HepG2 (cell line): ENCODE results near the gene CCDC57. TPM values are rescaled to one million over a fixed set of nuclear protein-coding genes. Genes with fewer than 3 reads are reported as not detected.

Experiments
- ERF ChIP-seq: IDR thresholded peaks from 2 replicates; pipeline ENCODE4 v1.6.1; 2018; ENCODE audit warnings: missing biosample characterization, missing genetic modification reagents
- FOXA1 ChIP-seq, 2 experiments: fragments of 450-650 bp in 1 of 2; sonication (generic) in 1 of 2; formaldehyde crosslinking in 1 of 2; IDR thresholded peaks; 2 replicates each; pipeline versions ENCODE4 v1.4.0 to v1.6.1; 2016 to 2020; ENCODE audit warnings: missing genetic modification reagents in 1 of 2
- HDAC6 ChIP-seq: fragments of 200-600 bp; sonication (generic); IDR thresholded peaks from 2 replicates; pipeline ENCODE4 v1.7.0; 2017; ENCODE audit warnings: mild to moderate bottlenecking, antibody characterized with exemption, low read length, low read depth
- KAT2B ChIP-seq: fragments of 150-350 bp; IDR thresholded peaks from 2 replicates; pipeline ENCODE4 v1.6.1; 2014; ENCODE audit warnings: low read depth, low read length, borderline replicate concordance
- KAT8 ChIP-seq: IDR thresholded peaks from 2 replicates; pipeline ENCODE4 v1.6.1; 2016; ENCODE audit warnings: missing genetic modification reagents, missing compliant biosample characterization
- RBAK ChIP-seq: sonication (generic); formaldehyde crosslinking; IDR thresholded peaks from 2 replicates; pipeline ENCODE4 v1.5.1; 2020; ENCODE audit warnings: mild to moderate bottlenecking, missing genetic modification reagents
- TGIF2 ChIP-seq: IDR thresholded peaks from 2 replicates; pipeline ENCODE4 v1.6.1; 2016; ENCODE audit warnings: control low read depth, missing compliant biosample characterization
- ZBTB37 ChIP-seq: sonication (generic); formaldehyde crosslinking; IDR thresholded peaks from 2 replicates; pipeline ENCODE4 v1.4.0; 2020; ENCODE audit warnings: mild to moderate bottlenecking, missing genetic modification reagents
- ZBTB40 ChIP-seq, 2 experiments: fragments of 450-650 bp in 1 of 2; sonication (generic) in 1 of 2; formaldehyde crosslinking in 1 of 2; IDR thresholded peaks; 2 replicates each; pipeline versions ENCODE4 v1.6.1 to v1.8.0; 2016 to 2022; ENCODE audit warnings: antibody characterized with exemption in 1 of 2, mild to moderate bottlenecking in 1 of 2, missing genetic modification reagents in 1 of 2
- ZFP41 ChIP-seq: sonication (generic); formaldehyde crosslinking; IDR thresholded peaks from 2 replicates; pipeline ENCODE4 v1.4.0; 2020; ENCODE audit warnings: mild to moderate bottlenecking, missing genetic modification reagents, borderline replicate concordance
- ZFY ChIP-seq: sonication (generic); formaldehyde crosslinking; IDR thresholded peaks from 2 replicates; pipeline ENCODE4 v1.4.0; 2020; ENCODE audit warnings: missing genetic modification reagents
- ZNF292 ChIP-seq: sonication (generic); formaldehyde crosslinking; IDR thresholded peaks from 2 replicates; pipeline ENCODE4 v1.8.1; 2022; ENCODE audit warnings: mild to moderate bottlenecking, low read depth, missing genetic modification reagents, borderline replicate concordance
- ZNF329 ChIP-seq: sonication (generic); formaldehyde crosslinking; IDR thresholded peaks from 2 replicates; pipeline ENCODE4 v1.9.0; 2021; ENCODE audit warnings: low read depth, mild to moderate bottlenecking, missing genetic modification reagents
- ZNF572 ChIP-seq: sonication (generic); formaldehyde crosslinking; IDR thresholded peaks from 2 replicates; pipeline ENCODE4 v1.5.1; 2020; ENCODE audit warnings: mild to moderate bottlenecking, missing genetic modification reagents
- polyA plus RNA-seq, 8 experiments: library from polyadenylated mRNA; depleted of rRNA in 3 of 8; stranded (reverse) in 7 of 8; unstranded in 1 of 8; fragments of >200 nt; fragmentation: Illumina TruSeq in 4 of 8; extraction: Trizol in 4 of 8; gene quantifications; 2 replicates each; pipeline versions ENCODE4 v1.2.1 to v1.2.3, GENCODE V29; 2011 to 2016; ENCODE audit warnings: low read depth in 4 of 8, missing spikeins in 1 of 8, mixed read lengths in 1 of 8; ENCODE audit not compliant: insufficient read depth in 1 of 8
- total RNA-seq, 5 experiments: library from RNA; depleted of rRNA; stranded (reverse); fragments of >200 nt; fragmentation: Illumina TruSeq; extraction: Trizol; gene quantifications; 2 replicates each; pipeline ENCODE4 v1.2.3, GENCODE V29; 2016; ENCODE audit warnings: low read depth in 1 of 5
- TF ChIP-seq, protein P1 (sequence below): IDR thresholded peaks from 2 replicates; pipeline ENCODE4 v1.6.1; 2018; ENCODE audit warnings: missing genetic modification reagents, mild to moderate bottlenecking, missing compliant biosample characterization
- TF ChIP-seq, protein P2 (sequence below): sonication (generic); formaldehyde crosslinking; IDR thresholded peaks from 2 replicates; pipeline ENCODE4 v1.8.1; 2022; ENCODE audit warnings: mild to moderate bottlenecking, missing genetic modification reagents

The CCDC57 gene
- total and polyA plus RNA-seq, 2 of the 13 experiments (the other 11 are each of a cell fraction or from before 2014, with no cell fraction given): 59.3 to 59.9 TPM

GRCh38 chr17:82225368-82226029 is 12.9 kb upstream of the CCDC57 start (continued):
- TF ChIP-seq ZBTB37 (CRISPR knock-in tag) (no peak), ZNF292 (CRISPR knock-in tag) (peak; percentile 47; the same call in 1 of the 2 replicates), RBAK (CRISPR knock-in tag) (no peak), KAT2B (no peak), ERF (CRISPR knock-in tag) (peak; percentile 78), ZFP41 (CRISPR knock-in tag) (no peak), FOXA1 (IDR thresholded peaks at IDR 0.05) (no peak), FOXA1 (CRISPR knock-in tag; IDR thresholded peaks at IDR 0.05) (peak; percentile 6; the same call in 1 of the 2 replicates), KAT8 (CRISPR knock-in tag) (peak; percentile 45), HDAC6 (no peak), TGIF2 (CRISPR knock-in tag) (no peak), ZNF329 (CRISPR knock-in tag) (no peak), ZFY (CRISPR knock-in tag) (no peak; the same call in 1 of the 2 replicates), ZBTB40 (IDR thresholded peaks at IDR 0.05) (no peak), ZBTB40 (CRISPR knock-in tag; IDR thresholded peaks at IDR 0.05) (peak; percentile 57), ZNF572 (0 out of 2 replicates have a peak, but pooled peaks have one; percentile 38)
- TF ChIP-seq, protein P1, sequence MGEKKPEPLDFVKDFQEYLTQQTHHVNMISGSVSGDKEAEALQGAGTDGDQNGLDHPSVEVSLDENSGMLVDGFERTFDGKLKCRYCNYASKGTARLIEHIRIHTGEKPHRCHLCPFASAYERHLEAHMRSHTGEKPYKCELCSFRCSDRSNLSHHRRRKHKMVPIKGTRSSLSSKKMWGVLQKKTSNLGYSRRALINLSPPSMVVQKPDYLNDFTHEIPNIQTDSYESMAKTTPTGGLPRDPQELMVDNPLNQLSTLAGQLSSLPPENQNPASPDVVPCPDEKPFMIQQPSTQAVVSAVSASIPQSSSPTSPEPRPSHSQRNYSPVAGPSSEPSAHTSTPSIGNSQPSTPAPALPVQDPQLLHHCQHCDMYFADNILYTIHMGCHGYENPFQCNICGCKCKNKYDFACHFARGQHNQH (CRISPR knock-in tag): 0 out of 2 replicates have a peak, but pooled peaks have one; percentile 42
- TF ChIP-seq, protein P2, sequence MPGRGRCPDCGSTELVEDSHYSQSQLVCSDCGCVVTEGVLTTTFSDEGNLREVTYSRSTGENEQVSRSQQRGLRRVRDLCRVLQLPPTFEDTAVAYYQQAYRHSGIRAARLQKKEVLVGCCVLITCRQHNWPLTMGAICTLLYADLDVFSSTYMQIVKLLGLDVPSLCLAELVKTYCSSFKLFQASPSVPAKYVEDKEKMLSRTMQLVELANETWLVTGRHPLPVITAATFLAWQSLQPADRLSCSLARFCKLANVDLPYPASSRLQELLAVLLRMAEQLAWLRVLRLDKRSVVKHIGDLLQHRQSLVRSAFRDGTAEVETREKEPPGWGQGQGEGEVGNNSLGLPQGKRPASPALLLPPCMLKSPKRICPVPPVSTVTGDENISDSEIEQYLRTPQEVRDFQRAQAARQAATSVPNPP: no peak
